GM19099 (cell line): ENCODE results near the gene LAMA5.

ENCODE experiments used
- POLR2A ChIP-seq: IDR thresholded peaks from 3 replicates; pipeline ENCODE4 v1.6.1; 2011; ENCODE audit warnings: low read depth; ENCODE audit not compliant: insufficient read length; ENCODE audit errors: extremely low read depth

Gene LAMA5

DNA sequence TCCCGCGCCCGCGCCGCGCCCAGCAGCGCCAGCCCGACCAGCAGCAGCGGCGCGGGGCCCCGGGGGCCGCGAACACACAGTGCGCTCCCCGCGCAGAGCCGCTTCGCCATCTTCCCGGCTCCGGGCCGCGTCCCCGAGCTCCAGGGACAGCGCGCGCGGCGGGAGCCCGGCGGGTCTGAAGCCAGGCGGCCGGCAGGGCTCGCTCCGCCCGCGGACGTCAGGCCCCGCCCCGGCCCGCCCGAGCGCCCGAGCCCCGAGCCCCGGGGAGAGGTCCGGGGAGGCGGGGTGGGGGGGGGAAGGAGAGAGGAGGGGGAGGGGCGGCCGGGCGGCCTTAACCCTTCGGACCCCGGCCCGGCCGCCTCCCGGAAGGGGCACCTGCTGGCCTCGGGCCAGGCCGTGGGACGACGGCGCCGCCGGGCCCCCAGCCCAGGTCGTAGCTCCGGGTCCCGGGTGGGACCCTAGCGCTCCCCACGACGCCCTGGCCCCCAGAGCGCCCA is at the start of gene LAMA5:
TSS of gene LAMA5 (minus strand) at position 177 of the 497 bp plus-strand sequence. CDS start at position 110, 67 bp downstream.
- TF ChIP-seq POLR2A, result no peak

- no peak for TF ChIP-seq POLR2A
These were observed 48.4 kb upstream of the LAMA5 start for GRCh38 chr20:62415354-62416111.

DNA sequence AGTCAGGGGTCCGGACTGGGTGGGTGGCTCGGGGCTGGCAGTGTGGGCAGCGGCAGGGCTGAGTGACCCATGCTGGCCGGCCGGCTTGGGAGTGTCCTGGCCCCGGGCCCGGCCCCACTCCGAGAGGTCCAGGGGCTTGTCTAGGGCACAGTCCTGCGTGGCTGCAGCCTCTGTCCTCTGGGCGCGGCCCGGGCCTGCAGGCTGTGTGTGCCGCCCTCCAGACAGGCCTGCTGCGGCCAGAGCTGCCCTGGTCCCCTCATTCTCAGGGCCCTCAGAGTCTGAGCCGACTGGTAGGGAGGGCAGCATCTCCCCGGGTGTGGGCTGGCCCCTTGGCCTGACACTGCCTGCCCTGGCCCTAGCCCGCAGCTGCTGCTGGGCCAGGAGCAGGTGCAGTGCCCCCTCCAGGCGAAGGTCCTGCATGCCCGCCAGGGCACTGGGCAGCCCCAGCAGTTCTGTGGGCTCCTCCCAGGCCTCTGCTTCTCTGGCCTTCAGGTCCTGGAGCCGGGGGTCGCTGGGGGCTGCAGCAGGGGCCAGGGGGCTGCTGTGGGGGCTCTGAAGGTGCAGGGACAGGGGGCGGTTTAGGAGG is 46.9 kb upstream of the LAMA5 start:
- TF ChIP-seq POLR2A, result no peak

- no peak for TF ChIP-seq POLR2A
These were observed 46.0 kb upstream of the LAMA5 start for GRCh38 chr20:62413025-62413570.

DNA sequence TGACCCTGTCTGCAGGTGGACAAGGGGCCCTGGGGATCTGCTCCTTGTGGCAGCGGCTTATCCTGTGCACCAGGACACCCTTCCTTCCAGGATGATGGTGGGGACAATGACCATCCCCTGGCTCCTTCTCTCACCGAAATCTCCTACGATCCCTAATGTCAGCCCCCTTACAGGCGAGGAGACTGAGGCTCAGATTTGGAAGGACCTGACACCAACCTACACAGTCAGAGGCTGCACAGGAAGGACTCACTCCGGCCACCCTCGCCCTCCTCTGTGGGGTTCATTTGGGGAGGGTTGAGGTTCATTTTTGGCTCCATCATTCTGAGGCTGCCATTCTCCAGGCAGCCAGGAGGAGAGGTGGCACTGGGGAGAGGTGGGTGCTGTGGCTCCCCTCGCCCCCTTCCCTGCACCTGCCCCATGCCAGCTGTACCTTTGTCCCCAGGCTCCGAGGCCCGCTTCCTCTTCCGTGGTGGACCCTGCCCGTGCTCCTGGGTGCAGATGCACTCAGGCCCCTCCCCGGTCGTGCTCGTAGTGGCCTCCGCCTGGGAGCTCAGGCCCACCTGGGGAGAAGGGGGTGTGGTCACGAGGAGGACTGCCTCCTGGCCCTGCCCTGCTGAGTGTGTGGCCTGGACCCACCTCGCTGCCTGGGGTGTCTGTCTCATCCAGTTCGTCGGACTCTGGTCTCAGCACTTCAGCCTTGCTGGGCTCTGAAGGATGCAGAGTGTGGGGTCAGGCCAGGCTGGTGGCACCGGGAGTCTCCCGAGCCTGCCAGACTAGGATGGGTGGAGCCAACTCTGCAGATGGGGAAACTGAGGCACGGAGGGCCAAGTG is 45.3 kb upstream of the LAMA5 start:
- TF ChIP-seq POLR2A, result no peak

DNA sequence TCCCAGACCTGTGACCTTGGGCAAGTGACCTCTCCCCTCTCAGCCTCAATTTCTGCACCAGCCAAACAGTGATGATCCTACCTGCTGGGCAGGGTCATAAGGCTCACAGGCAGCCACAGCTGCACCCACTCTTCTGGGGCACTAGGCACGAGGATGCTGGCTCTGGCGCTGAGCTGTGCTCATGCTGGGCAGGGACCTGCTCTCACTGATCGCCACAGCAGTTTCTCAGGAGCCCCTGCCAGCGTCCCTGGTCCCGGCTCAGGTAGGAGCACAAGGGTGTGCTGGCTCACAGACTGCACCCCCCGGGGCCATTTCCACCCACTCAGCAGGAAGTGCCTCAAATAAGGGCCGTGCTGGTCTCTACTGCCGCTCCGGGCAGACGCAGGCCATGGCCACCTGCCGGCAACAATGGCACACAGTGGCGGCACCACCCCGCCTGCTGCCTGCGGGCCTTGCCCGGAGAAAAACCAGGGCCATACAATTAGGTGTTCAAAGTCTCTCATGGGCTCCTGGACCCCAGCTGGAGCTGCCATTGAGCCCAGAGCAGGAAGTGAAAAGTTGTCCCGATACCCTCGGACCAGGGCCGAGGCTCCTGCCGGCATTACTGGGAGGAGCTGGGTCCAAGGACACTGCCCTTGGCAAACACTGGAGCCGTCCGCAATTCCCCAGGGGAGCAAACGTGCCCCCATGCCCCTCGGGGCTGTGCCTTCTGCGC is 44.5 kb upstream of the LAMA5 start:
- TF ChIP-seq POLR2A, result no peak

DNA sequence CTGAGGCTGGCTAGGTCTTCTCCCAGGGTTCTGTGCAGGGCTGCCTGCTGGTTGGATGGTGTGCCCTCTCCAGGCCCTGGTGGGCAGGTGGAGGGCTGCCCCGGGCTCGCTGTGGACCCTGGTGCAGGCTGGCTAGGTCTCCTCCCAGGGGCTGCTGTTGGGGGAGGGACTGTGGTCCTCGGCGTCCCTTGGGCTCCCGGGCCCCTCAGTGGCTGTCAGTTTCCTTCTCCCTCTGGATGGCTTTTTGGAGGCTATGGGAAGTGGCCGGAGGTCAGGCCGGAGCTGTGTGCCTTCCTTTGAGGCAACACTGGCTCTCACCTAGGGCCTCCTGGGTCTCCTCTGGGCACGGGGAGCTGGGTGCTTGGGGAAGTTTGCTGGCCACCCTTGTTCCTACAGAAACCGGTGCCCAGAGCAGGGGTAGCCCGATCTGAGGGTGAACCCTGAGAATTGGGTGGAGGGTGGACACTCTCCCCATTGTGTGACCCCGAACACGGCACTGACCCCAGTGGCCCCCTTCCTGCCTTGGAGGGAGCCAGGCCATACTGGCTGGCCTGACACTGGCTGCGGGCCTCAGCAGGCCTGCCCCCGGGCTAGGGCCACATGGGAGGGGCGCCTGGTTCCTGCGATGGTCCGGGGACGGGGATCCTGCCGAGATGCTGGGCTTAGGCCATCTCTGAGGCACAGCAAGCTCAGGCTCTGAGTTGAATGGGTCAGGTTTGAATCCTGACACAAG is 43.8 kb upstream of the LAMA5 start:
- no peak for TF ChIP-seq POLR2A

GRCh38 chr20:62409931-62410745 is 43.0 kb upstream of the LAMA5 start:
- no peak for TF ChIP-seq POLR2A

DNA sequence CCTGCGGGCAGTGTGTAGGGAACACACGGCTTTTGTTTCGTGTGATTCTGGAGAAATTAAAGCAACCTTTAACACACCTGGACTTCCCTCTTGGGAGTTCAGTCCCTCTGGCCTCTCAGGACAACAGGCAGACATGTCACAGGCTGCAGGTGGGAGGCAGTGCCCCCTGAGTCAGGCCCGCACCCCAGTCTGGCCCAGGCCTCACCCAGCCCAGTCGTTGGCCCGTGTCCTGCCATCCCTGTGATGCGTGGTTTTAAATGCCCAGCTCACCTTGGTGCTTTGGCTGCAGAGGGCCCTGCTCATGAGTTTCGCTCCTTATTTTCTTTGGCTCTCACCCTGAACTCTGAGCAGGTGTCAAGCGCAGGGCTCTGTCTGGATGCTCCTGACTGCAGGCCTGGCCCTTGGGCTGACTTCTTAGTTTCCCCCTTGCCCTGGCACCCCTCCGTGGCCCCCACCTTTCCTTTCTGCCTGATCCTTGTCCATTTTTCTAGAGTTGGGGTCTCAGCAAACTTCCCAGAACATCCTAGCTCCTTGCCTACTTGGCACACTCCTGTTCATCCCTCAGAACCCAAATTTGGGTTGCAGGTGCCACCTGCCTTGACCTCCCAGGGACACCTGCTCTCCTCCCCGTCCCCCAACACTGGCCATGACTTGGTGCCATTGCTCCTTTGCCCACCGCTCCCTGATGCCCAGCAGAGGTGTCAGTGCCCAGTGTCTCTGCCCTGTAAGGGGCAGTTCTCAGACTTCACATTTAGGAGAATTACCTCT is 42.2 kb upstream of the LAMA5 start:
- no peak for TF ChIP-seq POLR2A

DNA sequence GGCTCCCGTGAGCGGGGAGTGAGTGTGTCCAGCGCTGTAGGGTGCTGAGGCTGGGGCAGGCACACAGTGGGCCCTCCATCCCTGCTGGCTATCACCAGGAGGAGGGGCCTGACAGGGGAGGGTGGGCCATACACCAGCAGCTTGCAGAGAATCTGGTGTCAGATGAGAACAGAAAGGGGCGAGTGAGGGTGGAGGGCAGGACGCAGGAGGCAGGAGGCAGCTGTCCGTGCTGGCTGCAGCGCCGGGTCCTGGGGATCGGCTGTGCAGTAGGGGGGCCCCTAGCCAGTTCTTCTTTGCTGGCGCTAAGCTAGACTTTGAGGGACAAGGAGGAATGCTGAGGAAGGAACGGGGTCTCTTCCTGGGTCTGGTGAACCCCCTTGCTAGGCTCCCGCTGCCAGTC is 41.5 kb upstream of the LAMA5 start:
- TF ChIP-seq POLR2A, result no peak

- TF ChIP-seq POLR2A, result no peak
These were observed 40.9 kb upstream of the LAMA5 start for GRCh38 chr20:62408055-62408454.

- TF ChIP-seq POLR2A, result peak; percentile 47
These were observed 40.3 kb upstream of the LAMA5 start, which contains the start of gene CABLES2 for GRCh38 chr20:62407221-62407992. Gene CABLES2 (minus strand): TSS chr20:62407285. CDS start chr20:62407276, 9 bp downstream.
